GM06990 (cell line): ENCODE measurements around the gene VPS33B.

ENCODE experiments used
- DNase-seq: peaks from one replicate; pipeline ENCODE4 v3.0.0-alpha.2; 2011; ENCODE audit not compliant: insufficient read length; ENCODE audit errors: extremely low read depth
- H3K27me3 ChIP-seq: replicated peaks from 2 replicates; pipeline ENCODE4 v1.6.0; 2011; ENCODE audit warnings: low read length; ENCODE audit not compliant: control insufficient read depth, insufficient read depth
- H3K36me3 ChIP-seq: 2 replicates; pipeline ENCODE4 v1.5.1; 2011; ENCODE audit warnings: low read length; ENCODE audit not compliant: control insufficient read depth, insufficient read depth
- H3K4me3 ChIP-seq: replicated peaks from 2 replicates; pipeline ENCODE4 v1.5.1; 2011; ENCODE audit warnings: low read depth, mild to moderate bottlenecking, control low read depth, low read length
- TF ChIP-seq, protein P1 (sequence below): IDR thresholded peaks from 2 replicates; pipeline ENCODE4 v1.5.1; 2011; ENCODE audit warnings: low read length, control low read depth, mild to moderate bottlenecking, inconsistent platforms; ENCODE audit not compliant: insufficient read depth, poor library complexity, severe bottlenecking

VPS33B gene

DNA sequence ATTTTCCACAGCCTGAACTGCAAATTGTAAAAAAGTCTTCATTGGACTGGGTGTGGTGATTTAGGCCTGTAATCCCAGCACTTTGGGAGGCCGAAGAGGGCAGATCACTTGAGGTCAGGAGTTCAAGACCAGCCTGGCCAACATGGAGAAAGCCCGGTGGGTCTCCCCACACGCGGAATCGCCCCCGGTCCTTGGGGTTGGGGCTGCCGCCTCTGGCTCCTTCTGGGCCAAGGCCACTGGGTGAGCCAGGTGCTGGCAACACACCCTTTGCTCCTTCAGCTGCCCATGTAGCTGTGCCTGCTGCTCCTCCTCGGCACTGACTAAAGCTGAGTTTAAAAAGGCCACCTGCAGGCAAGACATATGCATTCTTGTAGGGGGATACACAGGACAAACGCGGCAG, 9.4 kb upstream of the VPS33B start:
- no peak for DNase-seq
- Histone ChIP-seq H3K36me3 (no peaks in the 10 kb centered on the region), H3K4me3 (no peak overlapping the region), H3K27me3 (peaks cover 2% of the 10 kb centered on the region; the same call in 1 of the 2 replicates)
- TF ChIP-seq, protein P1, sequence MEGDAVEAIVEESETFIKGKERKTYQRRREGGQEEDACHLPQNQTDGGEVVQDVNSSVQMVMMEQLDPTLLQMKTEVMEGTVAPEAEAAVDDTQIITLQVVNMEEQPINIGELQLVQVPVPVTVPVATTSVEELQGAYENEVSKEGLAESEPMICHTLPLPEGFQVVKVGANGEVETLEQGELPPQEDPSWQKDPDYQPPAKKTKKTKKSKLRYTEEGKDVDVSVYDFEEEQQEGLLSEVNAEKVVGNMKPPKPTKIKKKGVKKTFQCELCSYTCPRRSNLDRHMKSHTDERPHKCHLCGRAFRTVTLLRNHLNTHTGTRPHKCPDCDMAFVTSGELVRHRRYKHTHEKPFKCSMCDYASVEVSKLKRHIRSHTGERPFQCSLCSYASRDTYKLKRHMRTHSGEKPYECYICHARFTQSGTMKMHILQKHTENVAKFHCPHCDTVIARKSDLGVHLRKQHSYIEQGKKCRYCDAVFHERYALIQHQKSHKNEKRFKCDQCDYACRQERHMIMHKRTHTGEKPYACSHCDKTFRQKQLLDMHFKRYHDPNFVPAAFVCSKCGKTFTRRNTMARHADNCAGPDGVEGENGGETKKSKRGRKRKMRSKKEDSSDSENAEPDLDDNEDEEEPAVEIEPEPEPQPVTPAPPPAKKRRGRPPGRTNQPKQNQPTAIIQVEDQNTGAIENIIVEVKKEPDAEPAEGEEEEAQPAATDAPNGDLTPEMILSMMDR: no peak

DNA sequence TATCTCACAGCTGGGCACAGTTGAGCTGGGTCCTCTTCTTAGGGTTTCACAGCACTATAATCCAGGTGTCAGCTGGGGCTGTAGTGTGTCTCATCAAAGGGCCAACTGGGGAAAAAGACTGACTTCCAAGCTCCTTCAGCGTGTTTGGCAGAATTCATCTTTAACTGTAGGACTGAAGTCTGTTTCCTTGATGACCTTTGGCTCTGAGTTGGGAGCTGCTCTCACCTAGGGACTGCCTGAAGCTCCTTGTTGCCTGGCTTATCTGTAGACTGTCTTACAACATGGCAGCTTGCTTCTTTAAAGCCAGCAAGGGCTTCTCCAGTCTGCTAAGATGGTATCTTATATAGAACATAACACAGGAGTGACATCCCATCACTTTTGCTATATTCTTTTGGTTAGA, 5.3 kb upstream of the VPS33B start:
- no peaks in the 10 kb centered on the region for H3K36me3 ChIP-seq
- DNase-seq: no peak
- no peak overlapping the region for H3K4me3 ChIP-seq
- TF ChIP-seq, protein P1: no peak
- no peaks in the 10 kb centered on the region for H3K27me3 ChIP-seq

DNA sequence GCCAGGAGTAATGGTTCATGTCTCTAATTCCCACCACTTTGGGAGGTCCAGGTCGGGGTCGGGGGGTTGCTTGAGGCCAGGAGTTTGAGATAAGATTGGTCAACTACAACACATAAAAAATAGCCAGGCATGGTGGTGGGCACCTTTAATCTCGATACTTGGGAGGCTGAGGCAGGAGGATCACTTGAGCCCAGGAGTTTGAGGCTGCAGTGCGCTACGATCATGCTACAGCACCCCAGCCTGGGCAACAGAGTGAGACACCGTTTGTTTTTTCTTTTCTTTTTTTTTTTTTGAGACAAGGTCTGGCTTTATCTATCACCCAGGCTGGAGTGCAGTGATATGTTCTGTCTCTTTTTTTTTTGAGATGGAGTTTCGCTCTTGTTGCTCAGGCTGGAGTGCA, 1.3 kb upstream of the VPS33B start:
- H3K27me3 ChIP-seq: no peaks in the 10 kb centered on the region
- TF ChIP-seq, protein P1: no peak
- no peak overlapping the region for H3K4me3 ChIP-seq
- DNase-seq: no peak
- no peaks in the 10 kb centered on the region for H3K36me3 ChIP-seq

DNA sequence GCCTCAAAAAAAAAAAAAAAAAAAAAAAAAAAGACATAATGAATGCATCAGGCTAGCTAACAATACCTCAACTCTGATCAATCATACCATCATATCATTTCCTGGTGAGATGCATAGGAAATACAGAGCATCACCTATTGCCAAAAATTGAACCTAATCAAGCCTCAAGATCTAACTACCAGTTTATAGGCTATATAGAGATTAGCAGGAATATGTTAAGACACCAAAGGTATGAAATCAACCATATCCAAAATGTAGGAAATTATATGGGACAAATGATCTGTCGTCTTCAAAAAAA, 387 bp upstream of the VPS33B start:
- no peak for DNase-seq
- TF ChIP-seq, protein P1: no peak
- Histone ChIP-seq H3K4me3 (peak overlapping the region; percentile 97), H3K36me3 (peaks cover 2% of the 10 kb centered on the region; the same call in 1 of the 2 replicates), H3K27me3 (no peaks in the 10 kb centered on the region)

DNA sequence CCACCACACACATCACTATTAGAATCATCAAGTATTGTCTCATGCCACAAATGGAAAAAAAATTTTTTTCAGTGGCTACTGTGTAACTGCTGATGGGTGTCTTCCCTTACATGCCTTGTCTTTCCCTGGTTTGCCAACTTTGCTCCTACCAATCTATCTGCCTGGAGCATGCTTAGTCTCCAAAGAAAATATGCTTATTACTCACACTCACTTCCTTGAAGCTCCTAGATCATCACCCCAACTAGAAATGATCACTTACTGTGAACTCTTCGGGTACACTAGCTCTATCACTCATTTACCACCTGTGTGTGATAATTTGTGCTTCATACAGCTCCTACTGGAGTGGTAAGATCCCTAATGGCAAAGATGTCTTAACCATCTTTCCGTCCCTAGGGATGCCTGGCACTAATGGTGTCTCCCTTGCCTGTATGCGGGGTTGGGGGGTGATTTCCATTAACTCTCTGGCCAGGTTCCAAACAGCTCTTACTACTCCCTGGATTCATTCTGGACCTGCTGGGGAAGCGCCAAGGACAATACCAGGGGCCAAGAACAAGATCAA, 799 bp downstream of the VPS33B start:
- no peak for DNase-seq
- Histone ChIP-seq H3K4me3 (peak overlapping the region; percentile 97), H3K27me3 (no peaks in the 10 kb centered on the region), H3K36me3 (peaks cover 5% of the 10 kb centered on the region)
- TF ChIP-seq, protein P1: no peak

DNA sequence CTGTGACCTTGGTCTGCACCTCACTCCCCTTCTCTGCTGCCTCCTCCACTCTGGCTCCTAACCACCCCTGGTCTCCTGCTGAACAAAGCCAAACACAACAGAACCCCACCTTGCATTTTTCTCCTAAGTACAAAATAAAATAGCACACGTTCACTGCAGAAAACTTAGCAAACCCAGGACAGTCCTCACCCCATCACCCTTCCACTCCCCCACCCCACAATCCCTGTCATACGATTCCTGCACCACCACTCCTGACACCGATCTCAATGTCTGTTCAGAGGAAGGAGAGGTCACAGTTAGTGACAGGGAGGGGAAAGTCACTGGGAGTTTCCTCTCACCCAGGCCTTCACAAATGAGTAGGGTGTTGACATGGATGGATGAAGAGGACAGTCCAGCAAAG, 4.2 kb downstream of the VPS33B start:
- TF ChIP-seq, protein P1: no peak
- H3K4me3 ChIP-seq: no peak overlapping the region
- DNase-seq: no peak
- H3K27me3 ChIP-seq: no peaks in the 10 kb centered on the region
- peaks cover 10% of the 10 kb centered on the region for H3K36me3 ChIP-seq
